DMS 273 (cell line): ENCODE measurements around the gene C1orf94.

Experiments used
- DNase-seq: peaks from one replicate; lab custom pipeline; 2025; ENCODE audit not compliant: unreplicated experiment; lab: John Stamatoyannopoulos, UW

C1orf94 gene

DNA sequence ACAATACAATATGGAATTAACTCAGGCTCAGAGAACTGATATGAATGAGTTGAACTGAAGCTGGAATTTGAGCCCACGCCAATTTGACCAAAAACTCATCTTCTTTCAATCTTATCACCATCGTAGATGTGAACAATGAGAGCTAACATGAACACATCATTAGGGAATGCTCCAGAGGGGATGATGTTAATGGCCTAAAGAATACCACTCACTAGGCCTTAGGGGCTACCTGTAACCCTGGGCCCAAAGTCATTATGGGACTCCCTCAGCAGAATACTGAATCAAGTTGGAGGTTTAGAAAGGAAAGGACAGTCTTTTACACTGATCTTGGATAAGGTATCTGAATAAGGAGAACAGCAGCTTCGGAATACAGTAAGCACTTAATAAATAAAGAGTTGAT, 73.6 kb downstream of the C1orf94 start:
- DNase-seq = no peak

DNA sequence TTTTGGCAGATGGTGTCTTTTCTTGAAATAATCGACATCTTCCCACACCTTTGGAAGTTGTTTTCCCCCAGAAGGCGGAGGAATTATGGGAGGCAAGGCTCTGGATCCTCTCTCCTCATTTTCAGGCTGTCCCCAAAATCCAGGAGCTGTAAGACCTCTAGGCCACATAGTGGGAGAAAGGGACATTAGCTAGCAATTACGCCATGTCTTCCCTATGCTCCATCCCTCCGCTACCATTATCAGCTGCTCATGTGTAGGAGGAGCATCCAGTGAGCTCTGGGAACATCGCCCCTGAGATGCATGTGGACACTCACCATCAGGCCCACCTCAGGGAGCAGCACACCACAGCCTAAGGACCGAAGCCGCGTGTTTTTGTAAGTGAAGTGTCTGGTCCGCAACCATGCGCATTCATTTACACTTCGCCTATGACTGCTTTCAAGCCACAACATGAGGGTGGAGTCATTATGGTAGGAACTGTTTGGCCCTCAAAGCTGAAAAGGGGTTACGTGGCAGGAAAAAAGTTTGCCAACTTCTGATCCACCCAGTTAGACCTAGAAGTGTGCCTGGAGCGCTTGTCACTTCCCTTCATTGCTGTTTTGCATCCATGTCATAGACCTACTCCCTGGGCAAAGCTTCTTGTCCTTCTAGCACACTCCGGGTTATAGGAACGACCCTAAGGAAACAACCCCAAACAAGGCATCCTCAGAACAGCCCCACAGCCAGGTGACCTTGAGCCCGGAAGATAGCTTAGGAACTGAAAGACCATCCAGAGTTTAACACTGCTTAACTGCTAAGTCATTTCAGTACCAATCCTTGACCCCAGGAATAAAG, 85.5 kb downstream of the C1orf94 start:
- no peak for DNase-seq

- no peak for DNase-seq
Measured at GRCh38 chr1:34262921-34263320, 86.2 kb downstream of the C1orf94 start.

DNA sequence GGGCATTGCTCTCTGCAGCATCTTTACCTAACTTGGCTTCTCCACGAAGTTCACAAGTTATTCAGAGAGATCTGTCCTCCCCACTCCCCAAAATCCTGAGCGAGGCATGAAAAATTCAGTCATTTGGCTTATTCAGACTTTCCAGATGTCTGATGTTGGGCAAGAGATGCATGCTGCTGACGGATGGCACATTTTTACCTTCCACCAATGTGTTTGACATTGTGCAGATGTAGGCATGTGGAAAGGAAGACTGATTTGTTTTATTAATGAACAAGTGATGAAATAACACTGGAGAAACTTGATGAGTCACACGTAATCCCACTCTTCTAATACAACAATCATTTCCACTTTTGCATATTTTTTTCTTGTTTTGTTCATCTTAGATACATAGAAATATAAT, 86.7 kb downstream of the C1orf94 start:
- DNase-seq = no peak

- DNase-seq = no peak
Measured at GRCh38 chr1:34265396-34265795, 88.7 kb downstream of the C1orf94 start.

DNA sequence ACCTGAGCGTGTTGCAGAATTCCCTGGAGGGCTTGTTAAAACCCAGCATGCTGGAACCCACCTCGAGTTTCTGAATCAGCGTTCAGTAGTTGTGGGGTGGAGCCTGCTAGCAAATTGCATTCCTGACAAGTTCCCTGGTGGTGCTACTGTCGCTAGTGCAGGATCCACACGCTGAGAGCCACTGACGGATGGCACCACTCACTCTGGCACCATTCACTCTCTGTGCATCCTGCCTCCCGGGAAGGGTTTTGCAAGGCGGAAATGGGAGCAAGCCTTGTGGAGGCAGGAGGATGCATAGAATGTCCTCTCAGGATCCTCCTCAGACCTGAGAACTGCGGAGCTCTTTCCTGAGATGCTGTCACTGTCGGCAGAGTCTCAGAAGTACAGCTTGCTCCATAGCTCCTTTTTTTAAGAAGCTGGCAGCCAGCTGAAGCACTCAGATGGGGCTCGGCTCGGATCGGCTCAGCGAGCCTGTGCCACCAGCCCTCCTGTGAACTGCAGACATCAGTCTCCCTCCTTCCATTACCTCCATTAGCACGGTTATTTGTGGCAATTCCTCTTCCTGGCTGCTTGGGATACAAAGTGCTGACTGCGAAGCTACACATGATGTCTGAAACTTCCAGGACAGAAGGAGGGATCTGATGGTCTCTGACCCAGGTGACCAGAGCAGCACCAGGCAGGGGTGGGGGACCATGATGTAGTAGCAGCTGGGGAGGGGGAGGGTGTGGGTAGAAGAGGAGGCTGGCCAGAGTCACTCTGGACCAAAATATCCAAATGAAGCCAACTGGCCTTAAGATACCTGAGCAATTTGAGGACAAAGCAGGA, 89.6 kb downstream of the C1orf94 start:
- peak; percentile 16 for DNase-seq

DNA sequence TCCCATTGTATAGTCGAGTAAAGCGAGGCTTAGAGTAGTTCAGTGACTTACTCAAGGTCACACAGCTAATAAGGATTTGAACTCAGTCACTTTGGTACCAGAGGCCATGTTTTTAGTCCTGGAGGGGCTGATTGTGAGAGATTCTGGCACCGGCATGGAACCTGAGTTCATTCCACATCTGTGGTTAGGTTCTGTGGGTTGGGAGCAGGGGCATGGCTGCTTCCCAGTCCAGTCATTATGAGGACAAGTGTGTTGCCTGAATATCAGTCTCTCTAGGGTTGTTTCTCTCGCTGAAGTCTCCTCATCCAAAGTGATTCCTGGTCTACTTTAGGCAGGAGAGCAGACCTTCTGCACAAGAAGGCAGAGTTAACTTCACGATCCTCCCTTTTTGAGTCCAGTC, 90.6 kb downstream of the C1orf94 start:
- DNase-seq = no peak

- DNase-seq = no peak
Measured at GRCh38 chr1:34268311-34268954, 91.7 kb downstream of the C1orf94 start.
